ENCODE measurements around the gene DXO.

GRCh38 chr6:31935823-31936222, 36.1 kb downstream of the DXO start:
- TF ChIP-seq, protein P1, sequence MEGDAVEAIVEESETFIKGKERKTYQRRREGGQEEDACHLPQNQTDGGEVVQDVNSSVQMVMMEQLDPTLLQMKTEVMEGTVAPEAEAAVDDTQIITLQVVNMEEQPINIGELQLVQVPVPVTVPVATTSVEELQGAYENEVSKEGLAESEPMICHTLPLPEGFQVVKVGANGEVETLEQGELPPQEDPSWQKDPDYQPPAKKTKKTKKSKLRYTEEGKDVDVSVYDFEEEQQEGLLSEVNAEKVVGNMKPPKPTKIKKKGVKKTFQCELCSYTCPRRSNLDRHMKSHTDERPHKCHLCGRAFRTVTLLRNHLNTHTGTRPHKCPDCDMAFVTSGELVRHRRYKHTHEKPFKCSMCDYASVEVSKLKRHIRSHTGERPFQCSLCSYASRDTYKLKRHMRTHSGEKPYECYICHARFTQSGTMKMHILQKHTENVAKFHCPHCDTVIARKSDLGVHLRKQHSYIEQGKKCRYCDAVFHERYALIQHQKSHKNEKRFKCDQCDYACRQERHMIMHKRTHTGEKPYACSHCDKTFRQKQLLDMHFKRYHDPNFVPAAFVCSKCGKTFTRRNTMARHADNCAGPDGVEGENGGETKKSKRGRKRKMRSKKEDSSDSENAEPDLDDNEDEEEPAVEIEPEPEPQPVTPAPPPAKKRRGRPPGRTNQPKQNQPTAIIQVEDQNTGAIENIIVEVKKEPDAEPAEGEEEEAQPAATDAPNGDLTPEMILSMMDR (IDR thresholded peaks at IDR 0.05): no peak
- TF ChIP-seq POLR2A (IDR thresholded peaks at IDR 0.05): no peak

All from right lobe of liver (tissue), 4 donors.